ENCODE results near the gene DIO1. TPM values are rescaled to one million over a fixed set of nuclear protein-coding genes. Genes with fewer than 3 reads are reported as not detected.
A peak's percentile ranks its signal among the peaks of the same experiment; 100 is the strongest.

Gene DIO1
- total RNA-seq (2011; cell fraction: chromatin; rRNA removed; ENCODE audit: low replicate concordance) = not detected in 2 replicates
- total RNA-seq (2011; cell fraction: nucleolus; rRNA removed) = not detected in 2 replicates
- not detected in 2 replicates for total RNA-seq (2011; cell fraction: nucleoplasm; rRNA removed)
- total RNA-seq (2014; rRNA removed) (not detected in 2 replicates), total RNA-seq (2014; rRNA removed; fragmentation: Illumina TruSeq; extraction: Trizol) (not detected in 2 replicates), total RNA-seq (2015; rRNA removed; fragmentation: Illumina TruSeq; extraction: Trizol) (not detected in 2 replicates), total RNA-seq (2021) (not detected in 2 replicates), polyA plus RNA-seq (2011; rRNA removed) (not detected in 2 replicates), polyA plus RNA-seq (2014; fragmentation: Illumina TruSeq; extraction: Trizol) (not detected in 2 replicates), polyA plus RNA-seq (2014; fragmentation: Nextera tagmentation; extraction: Ambion mirVana) (not detected), polyA plus RNA-seq (2014; rRNA removed) (not detected in 2 replicates), polyA minus RNA-seq (2011; rRNA and poly(A)+ RNA removed) (not detected in 2 replicates), Bru-seq, nascent RNA (percentile 6 among the genes with signal in this experiment), BruChase-seq, experiment 1, labeled RNA remaining after a 2-hour chase (not detected), BruChase-seq, experiment 2, labeled RNA remaining after a 6-hour chase (percentile 10 among the genes with signal in this experiment)
- not detected in 2 replicates for polyA plus RNA-seq (2011; cell fraction: cytosol; rRNA removed)
- polyA plus RNA-seq (2011; cell fraction: nucleus; rRNA removed) = not detected in 2 replicates
- 0.07 TPM in 1 of 2 replicates, not detected in the other for polyA plus RNA-seq (2012)
- polyA minus RNA-seq (2011; cell fraction: cytosol; rRNA and poly(A)+ RNA removed) = not detected in 2 replicates
- polyA minus RNA-seq (2011; cell fraction: nucleus; rRNA and poly(A)+ RNA removed) = 0.78 TPM in 1 of 2 replicates, not detected in the other
- long read RNA-seq, experiment 1, partial matches to known transcripts = 0 of 1 reads
- long read RNA-seq, experiment 1, other reads (novel, unspliced or antisense) = 1 of 1 reads
- long read RNA-seq, experiment 2 = 0 reads
- long read RNA-seq, experiment 3 = 0 reads

GRCh38 chr1:53893999-53894636, at the start of gene DIO1:
DIO1 (plus strand) TSS chr1:53894187; CDS start chr1:53894211, 24 bp downstream.
- ChIA-PET CTCF (ENCODE audit: low intra/inter-chr PET ratio) (no interaction called here), POLR2A (interaction anchor here (1.6 kb wide), 1 partner anchor 16 kb away, joined by 4 read pairs; no protein-coding TSS in a partner anchor)
- no peak within 1 kb of the TSS for H3K27ac ChIP-seq (ENCODE audit: extremely low read depth, low read depth, low read length)
- no peak within 1 kb of the TSS for H3K9ac ChIP-seq (ENCODE audit: insufficient read depth in 1 of 2, low read depth in 2 of 2, low read length in 2 of 2)
- intact Hi-C loops (cut with micrococcal nuclease) (no loop called here), in situ Hi-C loops (cut with MboI) (no loop called here)
- WGBS (ENCODE audit: insufficient coverage, low coverage, missing lambda C conversion rate) = 49% methylated on average over 12 of the region's 14 CpGs
- no peak within 1 kb of the TSS for H3K4me3 ChIP-seq
- DNase-seq (ENCODE audit: extremely low read depth in 1 of 4, low spot score in 3 of 4) (no peak), ATAC-seq (no peak), FAIRE-seq (no peak)
- no TSS peak for BruUV-seq (replicated peaks)
- H3K4me2 ChIP-seq (ENCODE audit: insufficient read depth, low read length) = no peak within 1 kb of the TSS
- H3K79me2 ChIP-seq (ENCODE audit: control insufficient read depth, insufficient read depth, low read length) = 0 out of 3 replicates have a peak, but pooled peaks cover 2% of the 10 kb centered on the region
- H3K4me1 ChIP-seq (replicated peaks in 1 of 2; ENCODE audit: control insufficient read depth in 2 of 2, insufficient read depth in 2 of 2, low read length in 2 of 2) = peaks cover 15 to 22% of the 10 kb centered on the region in 2 experiments; a peak in 4 of 5 replicates
- H3K9me3 ChIP-seq (replicated peaks; ENCODE audit: control insufficient read depth, insufficient read depth, low read depth, low read length) = no peaks in the 10 kb centered on the region
- no peaks in the 10 kb centered on the region for H4K20me1 ChIP-seq (replicated peaks; ENCODE audit: control insufficient read depth, insufficient read depth, low read length)
- no peaks in the 10 kb centered on the region for H3K27me3 ChIP-seq (ENCODE audit: control insufficient read depth in 2 of 2, insufficient read depth in 2 of 2, low read length in 2 of 2)
- H2AFZ ChIP-seq (ENCODE audit: low read depth, low read length) = peak within 1 kb of the TSS; percentile 53
- H3K36me3 ChIP-seq (ENCODE audit: control insufficient read depth, insufficient read depth, low read length) = no peaks in the 10 kb centered on the region
- H3K9me1 ChIP-seq (ENCODE audit: control insufficient read depth, insufficient read depth, low read length) = no peaks in the 10 kb centered on the region
- TF ChIP-seq FOXA3 (CRISPR knock-in tag; conservative IDR thresholded peaks at IDR 0.05 in 1 of 2, IDR thresholded peaks at IDR 0.05 in 1 of 2) = no peak
- no peak for TF ChIP-seq ZNF561 (CRISPR knock-in tag; conservative IDR thresholded peaks at IDR 0.05)
- TF ChIP-seq HDAC8 (tag; IDR thresholded peaks at IDR 0.05) = no peak
- TF ChIP-seq ZMIZ1 (IDR thresholded peaks at IDR 0.05; ENCODE audit: low read depth in 2 of 2, low read length in 2 of 2) = no peak
- TF ChIP-seq PCBP1 (IDR thresholded peaks at IDR 0.05; ENCODE audit: low read depth, low read length, poor library complexity, severe bottlenecking) = no peak
- TF ChIP-seq NR0B1 (IDR thresholded peaks at IDR 0.05; ENCODE audit: partially characterized antibody) = no peak
